ENCODE measurements around the gene TRIM38. TPM values are rescaled to one million over a fixed set of nuclear protein-coding genes. Genes with fewer than 3 reads are reported as not detected.

Gene TRIM38
- total RNA-seq, 2 donors from 2014 or later: 3.9 to 4.0 TPM

GRCh38 chr6:25931411-25931709, 31.2 kb upstream of the TRIM38 start:
- Histone ChIP-seq H3K4me3 (no peak overlapping the region), H3K9me3 (no peaks in the 10 kb centered on the region), H3K27ac (no peak overlapping the region), H3K4me1 (peaks cover 31% of the 10 kb centered on the region), H3K36me3 (replicated peaks in 1 of 2; ENCODE audit: insufficient read depth in 1 of 2, low read depth in 2 of 2) (no peaks in the 10 kb centered on the region), H3K27me3 (no peaks in the 10 kb centered on the region)
- intact Hi-C loops (cut with DNase I): no loop called here
- DNase-seq: no peak
- TF ChIP-seq POLR2A (IDR thresholded peaks at IDR 0.05) (no peak), CTCF (IDR thresholded peaks at IDR 0.05) (no peak)
- ATAC-seq: no peak
- 57 to 82% methylated on average over 1 of the region's 1 CpG for WGBS, 2 donors

- intact Hi-C loops (cut with DNase I): no loop called here
- no peak overlapping the region for H3K4me3 ChIP-seq
- 75 to 94% methylated on average over 2 of the region's 2 CpGs for WGBS, 2 donors
- DNase-seq (no peak), ATAC-seq (no peak)
- H3K4me1 ChIP-seq: peaks cover 15% of the 10 kb centered on the region
- no peaks in the 10 kb centered on the region for H3K9me3 ChIP-seq
- H3K27me3 ChIP-seq: no peaks in the 10 kb centered on the region
- H3K27ac ChIP-seq: no peak overlapping the region
- H3K36me3 ChIP-seq (replicated peaks in 1 of 2; ENCODE audit: insufficient read depth in 1 of 2, low read depth in 2 of 2): no peaks in the 10 kb centered on the region
- TF ChIP-seq POLR2A (IDR thresholded peaks at IDR 0.05) (no peak), CTCF (IDR thresholded peaks at IDR 0.05) (no peak)
Observed at GRCh38 chr6:25934156-25934555, 28.4 kb upstream of the TRIM38 start.

GRCh38 chr6:25934735-25935313, 27.8 kb upstream of the TRIM38 start:
- ATAC-seq: no peak
- no peaks in the 10 kb centered on the region for H3K36me3 ChIP-seq (replicated peaks in 1 of 2; ENCODE audit: insufficient read depth in 1 of 2, low read depth in 2 of 2)
- H3K27ac ChIP-seq: no peak overlapping the region
- no peak for TF ChIP-seq POLR2A (IDR thresholded peaks at IDR 0.05)
- TF ChIP-seq CTCF (IDR thresholded peaks at IDR 0.05): no peak
- WGBS, 2 donors: 40 to 42% methylated on average over 3 of the region's 3 CpGs
- no peak for DNase-seq
- peaks cover 11% of the 10 kb centered on the region for H3K4me1 ChIP-seq
- no peaks in the 10 kb centered on the region for H3K27me3 ChIP-seq
- H3K9me3 ChIP-seq: no peaks in the 10 kb centered on the region
- intact Hi-C loops (cut with DNase I): no loop called here
- H3K4me3 ChIP-seq: no peak overlapping the region

- TF ChIP-seq CTCF (IDR thresholded peaks at IDR 0.05) (no peak), POLR2A (IDR thresholded peaks at IDR 0.05) (no peak)
- WGBS, 2 donors: 89 to 93% methylated on average over 5 of the region's 5 CpGs
Observed at GRCh38 chr6:25935953-25936352, 26.6 kb upstream of the TRIM38 start.

GRCh38 chr6:25939593-25939992, 23.0 kb upstream of the TRIM38 start:
- H3K9me3 ChIP-seq: no peaks in the 10 kb centered on the region
- ATAC-seq (no peak), DNase-seq (no peak)
- no peak overlapping the region for H3K27ac ChIP-seq
- WGBS, 2 donors: 73 to 80% methylated on average over 2 of the region's 2 CpGs
- H3K4me1 ChIP-seq: no peaks in the 10 kb centered on the region
- TF ChIP-seq CTCF (IDR thresholded peaks at IDR 0.05) (no peak), POLR2A (IDR thresholded peaks at IDR 0.05) (no peak)
- H3K36me3 ChIP-seq (replicated peaks in 1 of 2; ENCODE audit: insufficient read depth in 1 of 2, low read depth in 2 of 2): no peaks in the 10 kb centered on the region
- intact Hi-C loops (cut with DNase I): no loop called here
- no peak overlapping the region for H3K4me3 ChIP-seq
- no peaks in the 10 kb centered on the region for H3K27me3 ChIP-seq

More at GRCh38 chr6:25935953-25936352, 26.6 kb upstream of the TRIM38 start:
- H3K36me3 ChIP-seq (replicated peaks in 1 of 2; ENCODE audit: insufficient read depth in 1 of 2, low read depth in 2 of 2): no peaks in the 10 kb centered on the region
- H3K9me3 ChIP-seq: no peaks in the 10 kb centered on the region
- peaks cover 11% of the 10 kb centered on the region for H3K4me1 ChIP-seq
- no peak overlapping the region for H3K4me3 ChIP-seq
- intact Hi-C loops (cut with DNase I): no loop called here
- H3K27ac ChIP-seq: no peak overlapping the region
- DNase-seq: no peak
- H3K27me3 ChIP-seq: no peaks in the 10 kb centered on the region
- no peak for ATAC-seq

Data from body of pancreas (tissue), 4 donors.